Pancreas (tissue), 10 donors: ENCODE results near the gene RUNX1. TPM values are rescaled to one million over a fixed set of nuclear protein-coding genes. Genes with fewer than 3 reads are reported as not detected.

Experiments used
- ATAC-seq, 4 donors: fragments of 200-7000 bp; cut with Tn5 transposase; one replicate each; pipeline versions ENCODE4 v1.8.0 to v1.9.1; 2020; ENCODE audit warnings: mild to moderate bottlenecking in 4 of 4, moderate library complexity in 4 of 4
- DNase-seq, 6 donors: peaks; one replicate each; pipeline ENCODE4 v3.0.0-alpha.2; 2020
- FAIRE-seq: peaks from 2 replicates; lab custom pipeline; 2012; peaks lifted over from hg19 to GRCh38; lab: Jason Lieb, UNC
- H3K27ac ChIP-seq, 4 donors: fragments of 200-600 bp; sonication (generic); 1 replicate in 3 of 4; 2 replicates in 1 of 4; pipeline versions ENCODE4 v1.5.0 to v1.8.0; 2020
- H3K27me3 ChIP-seq, 4 donors: fragments of 200-600 bp; one replicate each; pipeline ENCODE4 v1.8.0; 2021
- H3K36me3 ChIP-seq, 3 donors: fragments of 200-600 bp; sonication (generic) in 1 of 3; one replicate each; pipeline versions ENCODE4 v1.5.0 to v1.8.0; 2020 to 2021
- H3K4me1 ChIP-seq, 3 donors: fragments of 200-600 bp; one replicate each; pipeline ENCODE4 v1.8.0; 2021
- H3K4me3 ChIP-seq, 4 donors: fragments of 200-600 bp; sonication (generic) in 2 of 4; one replicate each; pipeline versions ENCODE4 v1.5.0 to v1.8.0; 2020 to 2021
- H3K9me3 ChIP-seq, 4 donors: fragments of 200-600 bp; one replicate each; pipeline ENCODE4 v1.8.0; 2021
- CTCF ChIP-seq, 4 donors: fragments of 200-600 bp; sonication (generic) in 3 of 4; IDR thresholded peaks; one replicate each; pipeline versions ENCODE4 v1.5.0 to v1.8.0; 2021; ENCODE audit warnings: antibody characterized with exemption in 4 of 4
- WGBS, 2 donors: extraction: QIAGEN DNeasy Blood & Tissue Kit; methylation state at CpG; one replicate each; pipeline ENCODE4 v1.1.7; 2013; 5-methylcytosine and 5-hydroxymethylcytosine counted together
- intact Hi-C, 3 donors: fragments of 100-400 bp; cut with DNase I; formaldehyde crosslinking; loops; one replicate each; pipeline versions ENCODE4 v1.11.1 to v1.14.2; 2022
- polyA plus RNA-seq, 2 donors: library from polyadenylated mRNA; stranded (reverse); fragments of 200-250 nt; gene quantifications; one replicate each; pipeline ENCODE4 v1.2.3, GENCODE V29; 2013
- total RNA-seq, 6 donors: library from RNA; stranded (reverse); fragmentation: NEBNext Ultra II Directional in 4 of 6; extraction: Animal tissue kit (Norgen Biotek cat#: 25700) in 4 of 6; gene quantifications; one replicate each; pipeline versions ENCODE4 v1.2.1 to v1.2.4, GENCODE V29; 2021 to 2023
- donor health status: healthy with polysubstance abuse.
- donor health status: DM: no; HTN: no; CAD: no; lungs with moderate emphysema.
- donor health status: DM: no; HTN: no; CAD: no.
- donor health status: control.
- donor health status: control.
- donor health status: Bipolar disorder and iron deficiency.
- donor health status: DM: yes; HTN: yes; CAD: no.
- donor health status: DM: no; HTN: no; CAD: no.
- donor health status: DM: no; HTN: no; CAD: no.
- donor health status: DM: yes; HTN: yes; CAD: no.

The RUNX1 gene
- total RNA-seq (10 to 100 TPM in 2 of 6 donors, 1 to 10 TPM in 4; 3.0 to 38.2 (median 5.5) TPM), polyA plus RNA-seq (1 to 10 TPM; 2.1 to 3.9 TPM)

- Histone ChIP-seq H3K36me3 (no peaks in the 10 kb centered on the region), H3K4me3 (peak within 1 kb of the TSS in 1 of 4 donors; percentile 32), H3K9me3 (no peaks in the 10 kb centered on the region), H3K27ac (peak within 1 kb of the TSS in 2 of 4 donors; percentile 33 to 46), H3K27me3 (no peaks in the 10 kb centered on the region), H3K4me1 (peaks cover 0 to 7% (median 0%) of the 10 kb centered on the region in 3 donors)
- WGBS, 2 donors, result 71 to 79% methylated on average over 14 of the region's 14 CpGs
- ATAC-seq (peak in 2 of 4 donors; percentile 24 to 36), FAIRE-seq (no peak), DNase-seq (peak in 1 of 6 donors; percentile 47)
- TF ChIP-seq CTCF (IDR thresholded peaks at IDR 0.05), result no peak
- intact Hi-C loops, result no loop called here
Observed at GRCh38 chr21:35048706-35049617, at the start of gene RUNX1. RUNX1 (minus strand) TSS chr21:35049302.

- peaks cover 0 to 3% (median 0%) of the 10 kb centered on the region in 4 donors for H3K27me3 ChIP-seq
- no peaks in the 10 kb centered on the region for H3K4me1 ChIP-seq
- H3K4me3 ChIP-seq, result no peak overlapping the region
- H3K9me3 ChIP-seq, result no peaks in the 10 kb centered on the region
- no peaks in the 10 kb centered on the region for H3K36me3 ChIP-seq
- ATAC-seq, result no peak
- intact Hi-C loops, result no loop called here
- no peak overlapping the region for H3K27ac ChIP-seq
- FAIRE-seq, result no peak
- 69 to 80% methylated on average over 4 of the region's 4 CpGs for WGBS, 2 donors
- DNase-seq, result no peak
- TF ChIP-seq CTCF (IDR thresholded peaks at IDR 0.05), result no peak
Observed at GRCh38 chr21:35097525-35097924, 48.4 kb upstream of the RUNX1 start.

GRCh38 chr21:35096959-35097358 is 47.9 kb upstream of the RUNX1 start:
- H3K27ac ChIP-seq, result no peak overlapping the region
- H3K36me3 ChIP-seq, result no peaks in the 10 kb centered on the region
- H3K27me3 ChIP-seq, result peaks cover 0 to 3% (median 0%) of the 10 kb centered on the region in 4 donors
- TF ChIP-seq CTCF (IDR thresholded peaks at IDR 0.05), result no peak
- intact Hi-C loops, result no loop called here
- H3K4me3 ChIP-seq, result no peak overlapping the region
- FAIRE-seq (no peak), DNase-seq (no peak), ATAC-seq (no peak)
- H3K4me1 ChIP-seq, result no peaks in the 10 kb centered on the region
- no peaks in the 10 kb centered on the region for H3K9me3 ChIP-seq

- H3K27ac ChIP-seq, result no peak overlapping the region
- intact Hi-C loops, result no loop called here
- peaks cover 0 to 3% (median 0%) of the 10 kb centered on the region in 4 donors for H3K27me3 ChIP-seq
- no peaks in the 10 kb centered on the region for H3K36me3 ChIP-seq
- no peaks in the 10 kb centered on the region for H3K9me3 ChIP-seq
- no peak overlapping the region for H3K4me3 ChIP-seq
- ATAC-seq (no peak), DNase-seq (no peak), FAIRE-seq (no peak)
- TF ChIP-seq CTCF (IDR thresholded peaks at IDR 0.05), result no peak
- WGBS, 2 donors, result 86 to 100% methylated on average over 2 of the region's 2 CpGs
- H3K4me1 ChIP-seq, result no peaks in the 10 kb centered on the region
Observed at GRCh38 chr21:35095859-35096291, 46.8 kb upstream of the RUNX1 start.

GRCh38 chr21:35093514-35093913 is 44.4 kb upstream of the RUNX1 start:
- 78 to 81% methylated on average over 5 of the region's 5 CpGs for WGBS, 2 donors
- peaks cover 0 to 3% (median 0%) of the 10 kb centered on the region in 4 donors for H3K27me3 ChIP-seq
- no peak overlapping the region for H3K4me3 ChIP-seq
- H3K9me3 ChIP-seq, result no peaks in the 10 kb centered on the region
- DNase-seq (no peak), ATAC-seq (no peak), FAIRE-seq (no peak)
- H3K27ac ChIP-seq, result no peak overlapping the region
- intact Hi-C loops, result no loop called here
- TF ChIP-seq CTCF (IDR thresholded peaks at IDR 0.05), result no peak
- H3K4me1 ChIP-seq, result no peaks in the 10 kb centered on the region
- H3K36me3 ChIP-seq, result no peaks in the 10 kb centered on the region
